Measurements from ENCODE around the gene ZNF76.
"Not testable (repeated sequence)": the region's sequence is repeated elsewhere in the genome, so short reads cannot be mapped to it uniquely, and the experiment has no call there.

Gene ZNF76

DNA sequence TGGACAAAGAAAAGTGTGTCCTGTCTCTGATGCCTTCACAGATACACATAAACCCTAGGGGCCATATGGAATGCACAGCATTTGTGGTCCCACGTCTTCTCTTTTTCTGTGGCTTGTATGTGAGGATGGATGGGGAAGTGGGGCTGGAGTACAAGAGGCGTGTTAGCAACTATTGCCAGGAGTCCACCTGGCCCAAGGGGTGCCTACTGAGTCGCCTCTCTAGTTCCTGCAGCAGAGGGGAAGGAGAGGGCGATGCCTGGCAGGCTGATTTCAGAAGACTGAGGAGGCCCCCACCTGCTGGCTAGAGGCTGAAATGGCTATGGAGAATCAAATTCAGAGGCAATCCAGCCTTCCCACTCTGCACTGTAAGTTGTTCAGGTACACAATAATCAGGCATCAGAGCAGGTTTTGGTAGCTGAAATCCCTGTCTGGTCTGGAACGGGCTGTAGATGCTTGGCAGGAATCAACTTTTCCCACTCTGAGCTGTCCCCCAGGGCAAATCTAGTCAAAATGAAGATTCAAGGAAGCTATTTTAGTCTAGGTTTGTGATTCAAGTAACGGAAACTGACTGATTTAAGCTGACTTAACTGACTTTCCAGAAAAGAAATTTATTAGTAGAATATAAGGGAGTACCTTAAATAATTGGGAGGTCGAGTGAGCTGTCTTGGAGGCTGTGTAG, 68.0 kb downstream of the ZNF76 start:
- TF ChIP-seq, protein P1, sequence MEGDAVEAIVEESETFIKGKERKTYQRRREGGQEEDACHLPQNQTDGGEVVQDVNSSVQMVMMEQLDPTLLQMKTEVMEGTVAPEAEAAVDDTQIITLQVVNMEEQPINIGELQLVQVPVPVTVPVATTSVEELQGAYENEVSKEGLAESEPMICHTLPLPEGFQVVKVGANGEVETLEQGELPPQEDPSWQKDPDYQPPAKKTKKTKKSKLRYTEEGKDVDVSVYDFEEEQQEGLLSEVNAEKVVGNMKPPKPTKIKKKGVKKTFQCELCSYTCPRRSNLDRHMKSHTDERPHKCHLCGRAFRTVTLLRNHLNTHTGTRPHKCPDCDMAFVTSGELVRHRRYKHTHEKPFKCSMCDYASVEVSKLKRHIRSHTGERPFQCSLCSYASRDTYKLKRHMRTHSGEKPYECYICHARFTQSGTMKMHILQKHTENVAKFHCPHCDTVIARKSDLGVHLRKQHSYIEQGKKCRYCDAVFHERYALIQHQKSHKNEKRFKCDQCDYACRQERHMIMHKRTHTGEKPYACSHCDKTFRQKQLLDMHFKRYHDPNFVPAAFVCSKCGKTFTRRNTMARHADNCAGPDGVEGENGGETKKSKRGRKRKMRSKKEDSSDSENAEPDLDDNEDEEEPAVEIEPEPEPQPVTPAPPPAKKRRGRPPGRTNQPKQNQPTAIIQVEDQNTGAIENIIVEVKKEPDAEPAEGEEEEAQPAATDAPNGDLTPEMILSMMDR (IDR thresholded peaks at IDR 0.05; ENCODE audit: unreplicated experiment in 3 of 3) = peak; percentile 48 to 62 (median 58)
- H3K36me3 Mint-ChIP-seq (ENCODE audit: low read depth) = no peaks in the 10 kb centered on the region
- no peaks in the 10 kb centered on the region for H3K27me3 Mint-ChIP-seq (ENCODE audit: low read depth)
- no peak overlapping the region for H3K27ac Mint-ChIP-seq
- no peak overlapping the region for H3K4me3 Mint-ChIP-seq
- H3K9me3 Mint-ChIP-seq = no peaks in the 10 kb centered on the region
- no peaks in the 10 kb centered on the region for H3K4me1 Mint-ChIP-seq

DNA sequence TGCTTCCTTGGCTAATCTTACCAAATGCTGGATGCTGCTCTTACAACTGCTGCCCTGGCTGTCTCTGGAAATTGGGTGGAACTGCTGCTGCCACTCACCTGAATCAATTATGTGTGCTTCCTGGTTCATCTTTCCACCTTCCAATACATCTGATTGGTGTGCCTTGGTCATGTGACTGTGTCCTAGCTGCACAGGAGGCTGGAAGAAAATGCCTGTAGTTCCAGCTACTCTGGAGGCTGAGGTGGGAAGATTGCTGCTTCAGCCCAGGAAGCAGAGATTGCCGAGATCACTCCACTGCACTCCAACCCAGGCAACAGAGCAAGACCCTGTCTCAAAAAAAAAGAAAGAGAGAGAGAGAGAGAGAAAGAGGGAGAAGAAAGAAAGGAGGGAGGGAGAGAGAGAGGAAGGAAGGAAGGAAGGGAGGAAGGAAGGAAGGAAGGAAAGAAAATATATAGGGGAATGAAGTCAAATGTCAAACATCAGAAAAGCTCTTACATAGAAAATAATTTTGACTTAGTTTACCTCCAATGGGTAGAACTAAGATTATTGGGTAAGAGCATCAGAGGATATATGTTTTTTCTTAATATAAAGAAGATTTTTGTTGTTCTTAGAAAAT, 68.7 kb downstream of the ZNF76 start:
- no peaks in the 10 kb centered on the region for H3K36me3 Mint-ChIP-seq (ENCODE audit: low read depth)
- H3K27me3 Mint-ChIP-seq (ENCODE audit: low read depth) = peaks cover 3% of the 10 kb centered on the region
- no peaks in the 10 kb centered on the region for H3K9me3 Mint-ChIP-seq
- TF ChIP-seq, protein P1 (IDR thresholded peaks at IDR 0.05; ENCODE audit: unreplicated experiment in 3 of 3) = no peak
- no peak overlapping the region for H3K4me3 Mint-ChIP-seq
- no peak overlapping the region for H3K27ac Mint-ChIP-seq
- H3K4me1 Mint-ChIP-seq = no peaks in the 10 kb centered on the region

DNA sequence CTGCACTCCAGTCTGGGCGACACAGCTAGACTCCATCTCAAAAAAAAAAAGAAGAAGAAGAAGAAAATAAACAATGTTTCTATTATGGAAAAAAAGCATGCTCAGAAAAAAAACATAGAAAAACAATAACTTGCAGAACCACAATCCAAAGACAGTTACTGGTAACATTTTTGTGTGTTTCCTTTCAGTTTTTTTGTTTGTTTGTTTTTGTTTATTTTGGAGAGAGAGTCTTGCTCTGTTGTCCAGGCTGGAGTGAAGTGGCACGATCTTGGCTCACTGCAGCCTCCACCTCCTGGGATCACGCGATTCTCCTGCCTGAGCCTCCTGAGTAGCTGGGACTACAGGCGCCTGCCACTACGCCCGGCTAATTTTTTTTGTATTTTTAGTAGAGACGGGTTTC, 69.4 kb downstream of the ZNF76 start:
- not testable (repeated sequence) for H3K27ac Mint-ChIP-seq; H3K4me1 Mint-ChIP-seq; H3K9me3 Mint-ChIP-seq; H3K27me3 Mint-ChIP-seq (ENCODE audit: low read depth); H3K36me3 Mint-ChIP-seq (ENCODE audit: low read depth); H3K4me3 Mint-ChIP-seq

DNA sequence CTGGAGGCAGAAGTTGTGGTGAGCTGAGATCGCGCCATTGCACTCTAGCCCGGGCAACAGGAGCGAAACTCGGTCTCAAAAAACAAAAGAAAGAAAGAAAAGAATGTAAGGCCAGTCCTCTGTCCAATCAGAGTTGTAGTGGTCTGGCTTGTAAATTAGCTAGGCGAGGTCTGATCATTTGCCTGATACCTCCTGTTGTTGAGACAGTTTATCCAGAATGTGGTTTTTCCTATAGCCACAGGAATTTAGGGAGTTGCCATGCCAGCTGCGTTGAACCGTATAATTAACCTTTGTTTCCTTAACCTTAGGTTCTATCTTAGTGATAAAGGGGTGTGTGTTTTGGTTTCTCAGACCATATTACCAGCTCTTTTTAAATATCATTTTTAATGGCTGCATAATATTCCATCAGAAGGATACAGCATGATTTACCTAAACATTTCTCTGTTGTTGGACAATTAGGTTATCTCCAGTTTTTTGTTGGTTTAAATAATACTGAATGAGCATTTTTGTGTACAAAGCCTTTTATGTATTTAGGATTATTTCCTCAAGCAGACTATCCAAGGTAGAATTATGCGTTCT, 71.1 kb downstream of the ZNF76 start:
- Mint-ChIP-seq H3K4me3 (no peak overlapping the region), H3K27me3 (ENCODE audit: low read depth) (peaks cover 11% of the 10 kb centered on the region), H3K9me3 (no peaks in the 10 kb centered on the region), H3K36me3 (ENCODE audit: low read depth) (no peaks in the 10 kb centered on the region), H3K4me1 (no peaks in the 10 kb centered on the region), H3K27ac (no peak overlapping the region)
- TF ChIP-seq, protein P1 (IDR thresholded peaks at IDR 0.05; ENCODE audit: unreplicated experiment in 3 of 3) = no peak

DNA sequence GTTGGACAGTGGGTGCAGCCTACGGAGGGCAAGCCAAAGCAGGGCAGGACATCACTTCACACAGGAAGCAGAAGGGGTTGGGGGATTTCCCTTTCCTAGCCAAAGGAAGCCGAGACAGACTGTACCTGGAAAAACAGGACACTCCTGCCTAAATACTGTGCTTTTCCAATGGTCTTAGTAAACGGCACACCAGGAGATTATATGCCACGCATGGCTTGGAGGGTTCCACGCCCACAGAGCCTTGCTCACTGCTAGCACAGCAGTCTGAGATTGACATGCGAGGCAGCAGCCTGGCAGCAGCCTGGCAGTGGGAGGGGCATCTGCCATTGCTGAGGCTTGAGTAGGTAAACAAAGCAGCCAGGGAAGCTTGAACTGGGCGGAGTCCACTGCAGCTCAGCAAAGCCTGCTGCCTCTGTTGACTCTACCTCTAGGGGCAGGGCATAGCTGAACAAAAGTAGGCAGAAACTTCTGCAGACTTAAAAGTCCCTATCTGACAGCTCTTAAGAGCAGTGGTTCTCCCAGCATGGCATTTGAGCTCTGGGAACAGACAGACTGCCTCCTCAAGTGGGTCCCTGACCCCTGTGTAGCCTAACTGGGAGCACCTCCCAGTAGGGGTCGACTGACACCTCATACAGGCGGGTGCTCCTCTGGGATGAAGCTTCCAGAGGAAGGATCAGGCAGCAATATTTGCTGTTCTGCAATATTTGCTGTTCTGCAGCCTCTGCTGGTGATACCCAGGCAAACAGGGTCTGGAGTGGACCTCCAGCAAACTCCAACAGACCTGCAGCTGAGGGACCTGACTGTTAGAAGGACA, 72.7 kb downstream of the ZNF76 start:
- not testable (repeated sequence) for H3K27ac Mint-ChIP-seq; H3K9me3 Mint-ChIP-seq; H3K36me3 Mint-ChIP-seq (ENCODE audit: low read depth); H3K4me1 Mint-ChIP-seq; H3K4me3 Mint-ChIP-seq
- H3K27me3 Mint-ChIP-seq (ENCODE audit: low read depth) = peaks cover 17% of the 10 kb centered on the region

DNA sequence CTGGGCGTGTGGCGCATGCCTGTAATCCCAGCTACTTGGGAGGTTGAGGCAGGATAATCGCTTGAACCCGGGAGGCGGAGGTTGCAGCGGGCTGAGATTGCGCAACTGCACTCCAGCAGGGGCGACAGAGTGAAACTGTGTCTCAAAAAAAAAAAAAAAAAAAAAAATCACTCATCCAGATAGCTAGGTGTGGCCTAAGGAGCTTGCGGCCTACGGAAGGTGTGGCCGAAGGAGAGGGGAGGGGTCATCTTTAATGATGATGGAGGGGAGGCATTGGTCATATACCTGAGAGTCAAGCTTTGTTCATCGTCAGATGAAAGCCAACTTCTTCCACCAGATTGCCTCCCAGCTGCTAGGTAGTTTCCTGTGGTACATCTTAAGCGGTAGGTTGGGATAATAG, 82.0 kb downstream of the ZNF76 start:
- Mint-ChIP-seq H3K4me3 (peak overlapping the region; percentile 29 to 96 (median 95)), H3K36me3 (ENCODE audit: low read depth) (peaks cover 14% of the 10 kb centered on the region), H3K27ac (peak overlapping the region in 1 of 3 experiments; percentile 71), H3K4me1 (peaks cover 26% of the 10 kb centered on the region), H3K9me3 (no peaks in the 10 kb centered on the region), H3K27me3 (ENCODE audit: low read depth) (peaks cover 4% of the 10 kb centered on the region)
- TF ChIP-seq, protein P1 (IDR thresholded peaks at IDR 0.05; ENCODE audit: unreplicated experiment in 3 of 3) = no peak
